IPS-20b (cell line): ENCODE measurements around the gene INKA2.

Experiments
- H3K27ac ChIP-seq: one replicate; pipeline ENCODE4 v1.5.1; 2013; ENCODE audit warnings: low read length
- H3K27me3 ChIP-seq: 2 replicates; pipeline ENCODE4 v1.6.1; 2013; ENCODE audit warnings: mild to moderate bottlenecking, low read length, inconsistent platforms; ENCODE audit not compliant: insufficient read depth
- H3K36me3 ChIP-seq: 2 replicates; pipeline ENCODE4 v1.6.1; 2013; ENCODE audit warnings: low read depth, mild to moderate bottlenecking, inconsistent platforms, low read length, moderate library complexity; ENCODE audit not compliant: insufficient read depth
- H3K4me1 ChIP-seq: 2 replicates; pipeline ENCODE4 v1.6.1; 2013; ENCODE audit warnings: mild to moderate bottlenecking, control low read depth, inconsistent platforms, low read length, moderate library complexity; ENCODE audit not compliant: insufficient read depth
- H3K4me3 ChIP-seq: 2 replicates; pipeline ENCODE4 v1.5.1; 2013; ENCODE audit warnings: mild to moderate bottlenecking, low read length, inconsistent platforms
- H3K9ac ChIP-seq: 2 replicates; pipeline ENCODE4 v1.6.1; 2013; ENCODE audit warnings: low read depth, mild to moderate bottlenecking, inconsistent platforms, low read length, moderate library complexity
- H3K9me3 ChIP-seq: 2 replicates; pipeline ENCODE4 v1.6.1; 2013; ENCODE audit warnings: mild to moderate bottlenecking, low read depth, low read length, inconsistent platforms; ENCODE audit not compliant: insufficient read depth

Gene INKA2

GRCh38 chr1:111716333-111716732 lies 22.9 kb downstream of the INKA2 start:
- no peak overlapping the region for H3K4me3 ChIP-seq
- H3K27ac ChIP-seq: no peak overlapping the region
- H3K4me1 ChIP-seq: peaks cover 10% of the 10 kb centered on the region
- no peak overlapping the region for H3K9ac ChIP-seq
- peaks cover 5% of the 10 kb centered on the region; the same call in 1 of the 2 replicates for H3K36me3 ChIP-seq
- H3K9me3 ChIP-seq: no peaks in the 10 kb centered on the region
- H3K27me3 ChIP-seq: no peaks in the 10 kb centered on the region

- no peaks in the 10 kb centered on the region for H3K27me3 ChIP-seq
- H3K36me3 ChIP-seq: peaks cover 44% of the 10 kb centered on the region
- H3K27ac ChIP-seq: no peak overlapping the region
- no peaks in the 10 kb centered on the region for H3K9me3 ChIP-seq
- no peak overlapping the region for H3K9ac ChIP-seq
- H3K4me1 ChIP-seq: no peaks in the 10 kb centered on the region
- H3K4me3 ChIP-seq: no peak overlapping the region
Measured at GRCh38 chr1:111709986-111710385, 29.2 kb downstream of the INKA2 start.

DNA sequence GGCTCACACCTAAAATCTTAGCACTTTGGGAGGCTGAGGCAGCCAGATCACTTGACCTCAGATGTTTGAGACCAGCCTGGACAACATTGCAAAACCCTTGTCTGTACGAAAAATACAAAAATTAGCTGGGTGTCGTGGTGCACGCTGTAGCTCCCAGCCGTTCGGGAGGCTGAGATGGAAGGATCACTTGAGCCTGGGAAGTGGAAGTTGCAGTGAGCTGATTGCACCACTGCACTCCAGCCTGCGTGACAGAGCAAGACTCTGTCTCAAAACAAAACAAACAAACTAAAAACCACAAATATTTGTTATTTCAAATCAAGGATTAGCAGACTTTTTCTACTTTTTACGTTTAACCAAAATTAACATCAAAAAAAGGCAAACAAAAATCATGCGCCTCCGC lies 31.3 kb downstream of the INKA2 start:
- H3K27ac ChIP-seq: no peak overlapping the region

DNA sequence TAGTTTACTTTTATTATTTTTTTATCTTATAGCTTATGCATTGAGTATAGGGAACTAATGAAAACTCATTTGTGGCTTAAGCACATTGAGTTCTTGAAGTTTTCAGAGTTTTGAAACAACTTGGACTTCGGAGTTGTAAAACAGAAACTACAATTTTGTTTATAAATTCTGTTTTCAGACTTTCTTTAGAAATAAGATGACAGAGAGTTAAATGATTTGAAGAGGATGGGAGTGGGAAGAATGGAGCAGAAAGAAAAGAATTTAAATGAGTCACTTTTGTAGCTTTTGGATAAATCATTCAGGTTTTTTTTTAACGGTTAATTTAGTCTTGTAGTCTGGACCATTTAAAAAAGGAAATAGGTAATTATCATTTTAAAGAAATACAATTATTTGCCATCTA lies 32.3 kb downstream of the INKA2 start:
- peaks cover 66% of the 10 kb centered on the region for H3K36me3 ChIP-seq
- H3K9ac ChIP-seq: no peak overlapping the region
- no peak overlapping the region for H3K4me3 ChIP-seq
- H3K4me1 ChIP-seq: no peaks in the 10 kb centered on the region
- H3K27ac ChIP-seq: no peak overlapping the region
- H3K9me3 ChIP-seq: no peaks in the 10 kb centered on the region
- H3K27me3 ChIP-seq: no peaks in the 10 kb centered on the region

More for the DNA sequence above, 31.3 kb downstream of the INKA2 start:
- Histone ChIP-seq H3K36me3 (peaks cover 64% of the 10 kb centered on the region), H3K4me3 (no peak overlapping the region), H3K4me1 (no peaks in the 10 kb centered on the region), H3K27me3 (no peaks in the 10 kb centered on the region), H3K9me3 (no peaks in the 10 kb centered on the region), H3K9ac (no peak overlapping the region)

DNA sequence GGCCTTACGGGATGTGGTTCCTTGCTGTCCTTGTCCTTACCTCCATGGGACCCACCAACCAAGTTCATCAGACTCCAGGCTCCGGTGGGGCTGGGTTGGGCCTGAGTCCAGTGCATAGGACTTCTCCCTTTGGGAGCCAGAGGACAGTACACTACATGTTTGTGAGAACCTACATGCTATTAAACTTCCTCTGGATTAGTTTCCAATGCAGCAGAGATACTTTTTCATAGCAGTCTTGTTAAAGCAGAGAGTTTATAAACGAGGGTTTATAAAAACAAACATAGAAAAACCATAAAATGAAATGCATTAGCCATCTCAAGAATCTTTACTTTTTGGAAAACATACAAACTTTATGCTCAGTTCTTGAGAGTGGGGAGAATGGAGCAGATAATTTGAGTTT lies 33.4 kb downstream of the INKA2 start:
- Histone ChIP-seq H3K4me3 (no peak overlapping the region), H3K9ac (no peak overlapping the region), H3K4me1 (no peaks in the 10 kb centered on the region), H3K27me3 (no peaks in the 10 kb centered on the region), H3K27ac (no peak overlapping the region), H3K36me3 (peaks cover 77% of the 10 kb centered on the region), H3K9me3 (no peaks in the 10 kb centered on the region)

DNA sequence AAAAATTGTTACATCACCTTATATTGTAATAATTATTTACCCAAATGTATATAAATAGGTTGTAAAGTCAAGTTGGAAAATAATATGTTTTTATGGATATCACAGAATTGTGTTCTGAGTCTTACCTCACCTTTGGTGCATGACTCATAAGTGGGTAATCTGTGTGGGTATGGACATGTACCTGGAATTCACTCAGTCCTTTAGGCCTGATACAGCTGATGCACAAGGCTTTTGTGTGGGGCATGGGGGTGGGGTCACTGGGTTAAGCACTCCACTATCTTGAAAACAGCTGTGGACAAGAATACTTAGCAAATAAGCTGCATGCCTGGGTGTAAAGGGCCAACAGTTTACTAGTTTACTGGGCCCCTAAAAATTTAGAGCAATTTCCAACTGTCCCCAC lies 34.4 kb downstream of the INKA2 start:
- Histone ChIP-seq H3K9ac (no peak overlapping the region), H3K4me1 (no peaks in the 10 kb centered on the region), H3K27me3 (no peaks in the 10 kb centered on the region), H3K27ac (no peak overlapping the region), H3K4me3 (no peak overlapping the region), H3K36me3 (peaks cover 83% of the 10 kb centered on the region), H3K9me3 (no peaks in the 10 kb centered on the region)

DNA sequence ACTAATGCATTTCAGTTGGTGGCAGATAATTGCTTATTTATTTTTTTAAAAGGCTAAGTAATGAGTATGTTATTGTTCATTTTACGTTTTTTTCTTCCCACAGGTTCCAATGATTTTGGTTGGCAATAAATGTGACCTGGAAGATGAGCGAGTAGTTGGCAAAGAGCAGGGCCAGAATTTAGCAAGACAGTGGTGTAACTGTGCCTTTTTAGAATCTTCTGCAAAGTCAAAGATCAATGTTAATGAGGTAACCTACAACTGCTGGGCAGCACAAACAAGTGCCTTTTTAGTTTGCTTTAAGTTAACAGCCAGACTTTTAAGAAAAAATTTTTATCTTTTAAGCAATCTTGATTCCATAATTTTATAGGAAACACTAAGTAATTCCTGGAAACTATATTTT lies 35.0 kb downstream of the INKA2 start:
- H3K36me3 ChIP-seq: peaks cover 84% of the 10 kb centered on the region

GRCh38 chr1:111702504-111703050 lies 36.6 kb downstream of the INKA2 start:
- H3K27ac ChIP-seq: no peak overlapping the region
- H3K4me1 ChIP-seq: no peaks in the 10 kb centered on the region
- H3K36me3 ChIP-seq: peaks cover 87% of the 10 kb centered on the region

More for the DNA sequence above, 35.0 kb downstream of the INKA2 start:
- no peak overlapping the region for H3K27ac ChIP-seq
- H3K27me3 ChIP-seq: no peaks in the 10 kb centered on the region
- H3K9ac ChIP-seq: no peak overlapping the region
- H3K9me3 ChIP-seq: no peaks in the 10 kb centered on the region
- H3K4me3 ChIP-seq: no peak overlapping the region
- no peaks in the 10 kb centered on the region for H3K4me1 ChIP-seq

GRCh38 chr1:111699268-111699667 lies 39.9 kb downstream of the INKA2 start:
- no peak overlapping the region for H3K4me3 ChIP-seq
- H3K27me3 ChIP-seq: no peaks in the 10 kb centered on the region
- H3K27ac ChIP-seq: no peak overlapping the region
- H3K9me3 ChIP-seq: no peaks in the 10 kb centered on the region
- H3K36me3 ChIP-seq: peaks cover 88% of the 10 kb centered on the region
- H3K4me1 ChIP-seq: no peaks in the 10 kb centered on the region
- H3K9ac ChIP-seq: no peak overlapping the region

More at GRCh38 chr1:111702504-111703050, 36.6 kb downstream of the INKA2 start:
- Histone ChIP-seq H3K27me3 (no peaks in the 10 kb centered on the region), H3K9ac (no peak overlapping the region), H3K9me3 (no peaks in the 10 kb centered on the region), H3K4me3 (no peak overlapping the region)

- Histone ChIP-seq H3K27me3 (no peaks in the 10 kb centered on the region), H3K4me1 (no peaks in the 10 kb centered on the region), H3K4me3 (no peak overlapping the region), H3K27ac (no peak overlapping the region), H3K9me3 (no peaks in the 10 kb centered on the region), H3K9ac (no peak overlapping the region), H3K36me3 (peaks cover 72% of the 10 kb centered on the region)
Measured at GRCh38 chr1:111696330-111696729, 42.9 kb downstream of the INKA2 start.

DNA sequence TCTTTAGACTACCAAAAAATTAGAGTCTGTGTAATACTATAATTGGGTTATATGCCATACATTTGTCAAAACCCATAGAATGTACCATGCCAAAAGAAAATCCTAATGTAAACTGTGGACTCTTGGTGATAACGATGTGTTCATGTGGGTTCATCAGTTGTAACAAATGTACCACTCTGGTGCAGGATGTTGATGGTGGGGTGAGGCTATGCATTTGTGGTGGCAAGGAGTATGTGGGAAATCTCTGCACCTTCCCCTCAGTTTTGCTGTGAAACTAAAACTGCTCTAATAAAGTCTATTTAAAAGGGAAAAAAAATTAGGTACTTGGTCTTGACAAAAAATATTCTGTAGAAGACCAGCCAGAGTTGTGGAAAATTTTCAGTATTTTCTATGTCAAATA lies 43.4 kb downstream of the INKA2 start:
- Histone ChIP-seq H3K36me3 (peaks cover 67% of the 10 kb centered on the region), H3K9ac (no peak overlapping the region), H3K4me3 (no peak overlapping the region), H3K27ac (no peak overlapping the region), H3K4me1 (no peaks in the 10 kb centered on the region), H3K27me3 (no peaks in the 10 kb centered on the region), H3K9me3 (no peaks in the 10 kb centered on the region)

- no peaks in the 10 kb centered on the region for H3K27me3 ChIP-seq
- H3K9me3 ChIP-seq: no peaks in the 10 kb centered on the region
- H3K9ac ChIP-seq: no peak overlapping the region
- no peak overlapping the region for H3K4me3 ChIP-seq
- H3K36me3 ChIP-seq: peaks cover 29% of the 10 kb centered on the region
- H3K4me1 ChIP-seq: no peaks in the 10 kb centered on the region
- no peak overlapping the region for H3K27ac ChIP-seq
Measured at GRCh38 chr1:111691886-111692285, 47.3 kb downstream of the INKA2 start.

DNA sequence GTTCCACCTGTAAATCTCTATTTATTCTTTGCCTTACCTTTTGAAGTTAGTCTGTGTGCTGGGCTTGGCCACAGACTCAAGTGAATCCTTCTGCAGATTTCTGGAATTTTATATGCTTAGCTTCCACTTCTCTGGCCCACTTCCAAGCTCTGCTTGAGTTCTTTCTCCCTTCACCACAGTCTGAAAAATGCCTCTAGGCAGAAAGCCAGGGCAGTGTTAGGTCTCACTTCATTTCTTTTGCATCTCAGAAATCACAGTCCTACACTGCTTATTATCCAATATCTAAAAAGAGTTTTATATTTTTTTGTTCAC lies 48.9 kb downstream of the INKA2 start:
- Histone ChIP-seq H3K9me3 (no peaks in the 10 kb centered on the region), H3K36me3 (peaks cover 17% of the 10 kb centered on the region), H3K27me3 (no peaks in the 10 kb centered on the region), H3K4me3 (no peak overlapping the region), H3K4me1 (no peaks in the 10 kb centered on the region), H3K9ac (no peak overlapping the region), H3K27ac (no peak overlapping the region)
